GM23338 (cell line): ENCODE measurements around the gene MTURN. TPM values are rescaled to one million over a fixed set of nuclear protein-coding genes. Genes with fewer than 3 reads are reported as not detected.

Experiments used
- ATAC-seq: fragments of 200-7000 bp; cut with Tn5 transposase; 3 replicates; pipeline ENCODE4 v1.9.1; 2020
- DNase-seq: peaks from one replicate; pipeline ENCODE4 v3.0.0-alpha.2; 2015; ENCODE audit warnings: low spot score
- H2AFZ ChIP-seq: fragments of 200-600 bp; sonication (generic); 2 replicates; pipeline ENCODE4 v1.8.0; 2016; ENCODE audit warnings: antibody characterized with exemption, mild to moderate bottlenecking, moderate library complexity
- H3F3A ChIP-seq: fragments of 200-600 bp; sonication (generic); replicated peaks from 2 replicates; pipeline ENCODE4 v1.8.0; 2017; ENCODE audit warnings: antibody characterized with exemption, mixed run types, low read depth
- H3K27ac ChIP-seq: fragments of 200-600 bp; sonication (generic); 2 replicates; pipeline ENCODE4 v1.6.1; 2016; ENCODE audit warnings: low read depth
- H3K27me3 ChIP-seq: fragments of 200-600 bp; sonication (generic); 2 replicates; pipeline ENCODE4 v1.8.0; 2016; ENCODE audit warnings: mild to moderate bottlenecking, mixed run types, moderate library complexity; ENCODE audit not compliant: insufficient read depth
- H3K36me3 ChIP-seq: fragments of 200-600 bp; sonication (generic); 2 replicates; pipeline ENCODE4 v1.8.0; 2016; ENCODE audit warnings: mild to moderate bottlenecking; ENCODE audit not compliant: insufficient read depth
- H3K4me1 ChIP-seq: fragments of 200-600 bp; sonication (generic); 2 replicates; pipeline ENCODE4 v1.8.0; 2016; ENCODE audit warnings: mild to moderate bottlenecking, moderate library complexity; ENCODE audit not compliant: insufficient read depth
- H3K4me2 ChIP-seq: fragments of 200-600 bp; sonication (generic); 2 replicates; pipeline ENCODE4 v1.7.1; 2017; ENCODE audit warnings: mixed run types
- H3K4me3 ChIP-seq: fragments of 200-600 bp; sonication (generic); 2 replicates; pipeline ENCODE4 v1.6.1; 2016; ENCODE audit warnings: mixed run types
- H3K79me2 ChIP-seq: fragments of 200-600 bp; sonication (generic); replicated peaks from 2 replicates; pipeline ENCODE4 v1.8.0; 2017; ENCODE audit warnings: mild to moderate bottlenecking; ENCODE audit not compliant: insufficient read depth
- H3K9me2 ChIP-seq: fragments of 200-600 bp; sonication (generic); 2 replicates; pipeline ENCODE4 v1.8.0; 2017; ENCODE audit not compliant: insufficient read depth
- H4K20me1 ChIP-seq: fragments of 200-600 bp; sonication (generic); replicated peaks from 2 replicates; pipeline ENCODE4 v1.8.0; 2017; ENCODE audit warnings: mild to moderate bottlenecking; ENCODE audit not compliant: insufficient read depth
- H3K27ac Mint-ChIP-seq: 2 replicates; pipeline ENCODE4 v1.8.0; 2020; ENCODE audit warnings: inconsistent platforms, mild to moderate bottlenecking, moderate library complexity, mixed read lengths
- H3K27me3 Mint-ChIP-seq: 3 replicates; pipeline ENCODE4 v1.8.0; 2022; ENCODE audit warnings: low read depth, mild to moderate bottlenecking, moderate library complexity, mixed read lengths, inconsistent platforms; ENCODE audit not compliant: insufficient read depth, poor library complexity
- H3K36me3 Mint-ChIP-seq: 3 replicates; pipeline ENCODE4 v1.8.0; 2021; ENCODE audit warnings: low read depth, mild to moderate bottlenecking, inconsistent platforms, moderate library complexity, mixed read lengths
- H3K4me1 Mint-ChIP-seq: 3 replicates; pipeline ENCODE4 v1.8.0; 2020; ENCODE audit warnings: mild to moderate bottlenecking, inconsistent platforms, mixed read lengths
- H3K4me3 Mint-ChIP-seq: 3 replicates; pipeline ENCODE4 v1.8.0; 2021; ENCODE audit warnings: moderate library complexity, mild to moderate bottlenecking, inconsistent platforms, mixed read lengths
- H3K9me3 Mint-ChIP-seq: 3 replicates; pipeline ENCODE4 v1.8.0; 2020; ENCODE audit warnings: moderate library complexity, mild to moderate bottlenecking, inconsistent platforms, mixed read lengths
- CREB1 ChIP-seq: fragments of 250-450 bp; sonication (Bioruptor Pico); IDR thresholded peaks from 2 replicates; pipeline ENCODE4 v1.5.0; 2020; ENCODE audit warnings: low read depth, mild to moderate bottlenecking, moderate library complexity
- ETS1 ChIP-seq: IDR thresholded peaks from 2 replicates; pipeline ENCODE4 v1.6.1; 2016; ENCODE audit warnings: antibody characterized with exemption
- EZH2 ChIP-seq: fragments of 200-600 bp; sonication (generic); IDR thresholded peaks from one replicate; pipeline ENCODE4 v1.8.0; 2017; ENCODE audit warnings: antibody characterized with exemption, mild to moderate bottlenecking, low read depth; ENCODE audit not compliant: unreplicated experiment
- EZH2phosphoT487 ChIP-seq: fragments of 200-600 bp; sonication (generic); IDR thresholded peaks from one replicate; pipeline ENCODE4 v1.8.1; 2018; ENCODE audit warnings: antibody characterized with exemption; ENCODE audit not compliant: unreplicated experiment
- JUNB ChIP-seq: IDR thresholded peaks from one replicate; pipeline ENCODE4 v1.6.1; 2016; ENCODE audit warnings: antibody characterized with exemption; ENCODE audit not compliant: unreplicated experiment
- NANOG ChIP-seq: IDR thresholded peaks from 2 replicates; pipeline ENCODE4 v1.6.1; 2016; ENCODE audit warnings: antibody characterized with exemption, borderline replicate concordance
- POLR2AphosphoS5 ChIP-seq: IDR thresholded peaks from 2 replicates; pipeline ENCODE4 v1.6.1; 2016; ENCODE audit warnings: antibody characterized with exemption, low read depth
- STAT1 ChIP-seq: IDR thresholded peaks from one replicate; pipeline ENCODE4 v1.6.1; 2016; ENCODE audit warnings: antibody characterized with exemption; ENCODE audit not compliant: unreplicated experiment
- ZNF114 ChIP-seq: fragments of 250-450 bp; sonication (Bioruptor Pico); IDR thresholded peaks from 2 replicates; pipeline ENCODE4 v1.5.0; 2020; ENCODE audit warnings: mild to moderate bottlenecking, moderate library complexity
- ZNF331 ChIP-seq: fragments of 250-450 bp; sonication (Bioruptor Pico); IDR thresholded peaks from 2 replicates; pipeline ENCODE4 v1.5.0; 2020; ENCODE audit warnings: low read depth, mild to moderate bottlenecking, moderate library complexity
- ZNF462 ChIP-seq: fragments of 250-450 bp; sonication (Bioruptor Pico); IDR thresholded peaks from 2 replicates; pipeline ENCODE4 v1.5.0; 2020; ENCODE audit warnings: mild to moderate bottlenecking, moderate library complexity
- polyA plus RNA-seq: library from polyadenylated mRNA; unstranded; fragments of >200 nt; fragmentation: Nextera tagmentation; extraction: Ambion mirVana; gene quantifications from 2 replicates; pipeline ENCODE4 v1.2.1, GENCODE V29; 2016
- total RNA-seq: library from RNA; depleted of rRNA; stranded (reverse); fragments of >200 nt; shearing (Covaris generic); gene quantifications from 2 replicates; pipeline ENCODE4 v1.2.3, GENCODE V29; 2014
- TF ChIP-seq, protein P1 (sequence below), 2 experiments: fragments of 200-600 bp in 1 of 2; sonication (generic) in 1 of 2; conservative IDR thresholded peaks; 2 replicates each; pipeline versions ENCODE4 v1.5.1 to v1.6.1; 2016 to 2017; ENCODE audit warnings: antibody characterized with exemption in 2 of 2, low read depth in 2 of 2, mild to moderate bottlenecking in 2 of 2, moderate library complexity in 1 of 2
- TF ChIP-seq, protein P2 (sequence below): IDR thresholded peaks from one replicate; pipeline ENCODE4 v1.6.1; 2018; ENCODE audit warnings: antibody characterized with exemption; ENCODE audit not compliant: unreplicated experiment

MTURN gene
- total and polyA plus RNA-seq, 2 experiments from 2014 or later, result 3.1 to 8.7 TPM

DNA sequence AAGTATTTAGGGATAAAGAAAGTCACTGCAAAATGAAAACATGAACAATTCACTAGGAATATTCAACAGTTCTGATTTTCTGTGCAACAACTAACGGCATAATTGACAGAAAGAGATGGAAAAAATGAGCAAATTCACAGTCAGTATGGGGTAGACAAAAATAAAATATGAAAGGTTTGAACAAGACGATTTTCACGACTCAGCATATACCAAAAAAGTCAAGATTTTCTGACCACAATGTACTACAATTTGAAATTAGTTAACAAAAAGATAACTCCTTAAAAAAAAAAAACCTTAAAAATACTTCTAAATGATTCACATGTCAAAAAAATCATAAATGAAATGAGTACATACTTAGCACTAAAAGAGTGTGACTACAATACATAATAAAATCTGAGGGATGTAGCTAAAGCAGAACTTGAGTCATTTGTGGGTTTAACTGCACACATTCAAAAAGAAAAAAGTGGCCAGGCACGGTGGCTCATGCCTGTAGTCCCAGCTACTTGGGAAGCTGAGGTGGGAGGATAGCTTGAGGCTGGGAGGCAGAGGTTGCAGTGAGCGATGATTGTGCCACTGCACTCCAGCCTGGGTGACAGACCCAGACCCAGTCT lies 22.6 kb upstream of the MTURN start:
- Mint-ChIP-seq H3K4me3 (no peak overlapping the region), H3K9me3 (peaks cover 30% of the 10 kb centered on the region), H3K4me1 (no peaks in the 10 kb centered on the region), H3K27ac (no peak overlapping the region), H3K36me3 (peaks cover 15% of the 10 kb centered on the region), H3K27me3 (peaks cover 2% of the 10 kb centered on the region)
- peaks cover 26% of the 10 kb centered on the region for H3F3A ChIP-seq
- H4K20me1 ChIP-seq, result no peaks in the 10 kb centered on the region
- no peak overlapping the region for H3K4me3 ChIP-seq
- DNase-seq (no peak), ATAC-seq (no peak)
- no peaks in the 10 kb centered on the region for H3K4me1 ChIP-seq
- no peak overlapping the region for H3K27ac ChIP-seq
- H3K4me2 ChIP-seq, result no peak overlapping the region
- no peaks in the 10 kb centered on the region for H3K27me3 ChIP-seq
- H3K36me3 ChIP-seq, result no peaks in the 10 kb centered on the region
- H3K9me2 ChIP-seq, result no peaks in the 10 kb centered on the region
- no peak for TF ChIP-seq POLR2AphosphoS5
- no peak for TF ChIP-seq ZNF331 (CRISPR knock-in tag)
- no peak for TF ChIP-seq EZH2
- no peak for TF ChIP-seq ZNF462
- no peak for TF ChIP-seq JUNB
- no peak for TF ChIP-seq ZNF114 (CRISPR knock-in tag)
- TF ChIP-seq, protein P1, sequence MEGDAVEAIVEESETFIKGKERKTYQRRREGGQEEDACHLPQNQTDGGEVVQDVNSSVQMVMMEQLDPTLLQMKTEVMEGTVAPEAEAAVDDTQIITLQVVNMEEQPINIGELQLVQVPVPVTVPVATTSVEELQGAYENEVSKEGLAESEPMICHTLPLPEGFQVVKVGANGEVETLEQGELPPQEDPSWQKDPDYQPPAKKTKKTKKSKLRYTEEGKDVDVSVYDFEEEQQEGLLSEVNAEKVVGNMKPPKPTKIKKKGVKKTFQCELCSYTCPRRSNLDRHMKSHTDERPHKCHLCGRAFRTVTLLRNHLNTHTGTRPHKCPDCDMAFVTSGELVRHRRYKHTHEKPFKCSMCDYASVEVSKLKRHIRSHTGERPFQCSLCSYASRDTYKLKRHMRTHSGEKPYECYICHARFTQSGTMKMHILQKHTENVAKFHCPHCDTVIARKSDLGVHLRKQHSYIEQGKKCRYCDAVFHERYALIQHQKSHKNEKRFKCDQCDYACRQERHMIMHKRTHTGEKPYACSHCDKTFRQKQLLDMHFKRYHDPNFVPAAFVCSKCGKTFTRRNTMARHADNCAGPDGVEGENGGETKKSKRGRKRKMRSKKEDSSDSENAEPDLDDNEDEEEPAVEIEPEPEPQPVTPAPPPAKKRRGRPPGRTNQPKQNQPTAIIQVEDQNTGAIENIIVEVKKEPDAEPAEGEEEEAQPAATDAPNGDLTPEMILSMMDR (conservative IDR thresholded peaks at IDR 0.05; ENCODE audit: low read depth in 2 of 2), result no peak
- TF ChIP-seq ETS1, result no peak
- TF ChIP-seq, protein P2, sequence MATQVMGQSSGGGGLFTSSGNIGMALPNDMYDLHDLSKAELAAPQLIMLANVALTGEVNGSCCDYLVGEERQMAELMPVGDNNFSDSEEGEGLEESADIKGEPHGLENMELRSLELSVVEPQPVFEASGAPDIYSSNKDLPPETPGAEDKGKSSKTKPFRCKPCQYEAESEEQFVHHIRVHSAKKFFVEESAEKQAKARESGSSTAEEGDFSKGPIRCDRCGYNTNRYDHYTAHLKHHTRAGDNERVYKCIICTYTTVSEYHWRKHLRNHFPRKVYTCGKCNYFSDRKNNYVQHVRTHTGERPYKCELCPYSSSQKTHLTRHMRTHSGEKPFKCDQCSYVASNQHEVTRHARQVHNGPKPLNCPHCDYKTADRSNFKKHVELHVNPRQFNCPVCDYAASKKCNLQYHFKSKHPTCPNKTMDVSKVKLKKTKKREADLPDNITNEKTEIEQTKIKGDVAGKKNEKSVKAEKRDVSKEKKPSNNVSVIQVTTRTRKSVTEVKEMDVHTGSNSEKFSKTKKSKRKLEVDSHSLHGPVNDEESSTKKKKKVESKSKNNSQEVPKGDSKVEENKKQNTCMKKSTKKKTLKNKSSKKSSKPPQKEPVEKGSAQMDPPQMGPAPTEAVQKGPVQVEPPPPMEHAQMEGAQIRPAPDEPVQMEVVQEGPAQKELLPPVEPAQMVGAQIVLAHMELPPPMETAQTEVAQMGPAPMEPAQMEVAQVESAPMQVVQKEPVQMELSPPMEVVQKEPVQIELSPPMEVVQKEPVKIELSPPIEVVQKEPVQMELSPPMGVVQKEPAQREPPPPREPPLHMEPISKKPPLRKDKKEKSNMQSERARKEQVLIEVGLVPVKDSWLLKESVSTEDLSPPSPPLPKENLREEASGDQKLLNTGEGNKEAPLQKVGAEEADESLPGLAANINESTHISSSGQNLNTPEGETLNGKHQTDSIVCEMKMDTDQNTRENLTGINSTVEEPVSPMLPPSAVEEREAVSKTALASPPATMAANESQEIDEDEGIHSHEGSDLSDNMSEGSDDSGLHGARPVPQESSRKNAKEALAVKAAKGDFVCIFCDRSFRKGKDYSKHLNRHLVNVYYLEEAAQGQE, result no peak
- no peak for TF ChIP-seq CREB1 (CRISPR knock-in tag)
- TF ChIP-seq EZH2phosphoT487, result no peak
- TF ChIP-seq STAT1, result no peak
- TF ChIP-seq NANOG, result no peak
- H3K79me2 ChIP-seq, result no peaks in the 10 kb centered on the region
- no peak overlapping the region for H2AFZ ChIP-seq
